SK-N-MC (cell line): ENCODE data around the gene ADD3.

Experiments used
- EZH2 ChIP-seq: fragments of 200-600 bp; sonication (generic); IDR thresholded peaks from one replicate; pipeline ENCODE4 v1.6.1; 2017; ENCODE audit warnings: antibody characterized with exemption
- FOXP2 ChIP-seq: optimal IDR thresholded peaks from 2 replicates; pipeline ENCODE3; 2011; ENCODE audit warnings: mild to moderate bottlenecking, moderate library complexity; ENCODE audit not compliant: insufficient read depth; ENCODE audit errors: extremely low read length, control extremely low read depth
- POLR2AphosphoS5 ChIP-seq: IDR thresholded peaks from 2 replicates; pipeline ENCODE4 v1.6.1; 2012; ENCODE audit warnings: mild to moderate bottlenecking, low read depth, low read length, borderline replicate concordance

DNA sequence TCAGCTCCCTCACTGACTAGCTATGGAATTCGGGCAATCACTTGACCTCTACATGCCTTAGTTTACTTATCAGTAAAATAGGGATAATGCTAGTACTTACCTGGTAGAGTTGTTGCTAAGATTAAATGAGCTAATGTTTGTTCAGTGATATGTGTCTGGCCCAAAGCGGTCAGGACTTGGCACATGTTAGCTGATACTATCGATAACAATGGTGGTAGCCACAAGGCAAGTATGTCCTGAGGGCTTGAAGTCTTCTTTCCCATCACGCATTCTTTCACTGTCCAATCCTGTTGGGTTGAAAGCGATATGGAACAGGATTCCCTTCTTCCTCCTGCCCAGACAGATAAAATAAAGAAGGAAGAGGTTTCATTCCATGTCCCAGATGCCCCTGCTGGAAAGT is 174.1 kb downstream of the ADD3 start:
- TF ChIP-seq POLR2AphosphoS5 (no peak), EZH2 (no peak), FOXP2 (no peak)
